ENCODE results near the gene LIMS2. TPM values are rescaled to one million over a fixed set of nuclear protein-coding genes. Genes with fewer than 3 reads are reported as not detected.

Gene LIMS2, protein sequence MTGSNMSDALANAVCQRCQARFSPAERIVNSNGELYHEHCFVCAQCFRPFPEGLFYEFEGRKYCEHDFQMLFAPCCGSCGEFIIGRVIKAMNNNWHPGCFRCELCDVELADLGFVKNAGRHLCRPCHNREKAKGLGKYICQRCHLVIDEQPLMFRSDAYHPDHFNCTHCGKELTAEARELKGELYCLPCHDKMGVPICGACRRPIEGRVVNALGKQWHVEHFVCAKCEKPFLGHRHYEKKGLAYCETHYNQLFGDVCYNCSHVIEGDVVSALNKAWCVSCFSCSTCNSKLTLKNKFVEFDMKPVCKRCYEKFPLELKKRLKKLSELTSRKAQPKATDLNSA
- 1 to 10 TPM; 2.4 to 4.8 TPM for total RNA-seq

DNA sequence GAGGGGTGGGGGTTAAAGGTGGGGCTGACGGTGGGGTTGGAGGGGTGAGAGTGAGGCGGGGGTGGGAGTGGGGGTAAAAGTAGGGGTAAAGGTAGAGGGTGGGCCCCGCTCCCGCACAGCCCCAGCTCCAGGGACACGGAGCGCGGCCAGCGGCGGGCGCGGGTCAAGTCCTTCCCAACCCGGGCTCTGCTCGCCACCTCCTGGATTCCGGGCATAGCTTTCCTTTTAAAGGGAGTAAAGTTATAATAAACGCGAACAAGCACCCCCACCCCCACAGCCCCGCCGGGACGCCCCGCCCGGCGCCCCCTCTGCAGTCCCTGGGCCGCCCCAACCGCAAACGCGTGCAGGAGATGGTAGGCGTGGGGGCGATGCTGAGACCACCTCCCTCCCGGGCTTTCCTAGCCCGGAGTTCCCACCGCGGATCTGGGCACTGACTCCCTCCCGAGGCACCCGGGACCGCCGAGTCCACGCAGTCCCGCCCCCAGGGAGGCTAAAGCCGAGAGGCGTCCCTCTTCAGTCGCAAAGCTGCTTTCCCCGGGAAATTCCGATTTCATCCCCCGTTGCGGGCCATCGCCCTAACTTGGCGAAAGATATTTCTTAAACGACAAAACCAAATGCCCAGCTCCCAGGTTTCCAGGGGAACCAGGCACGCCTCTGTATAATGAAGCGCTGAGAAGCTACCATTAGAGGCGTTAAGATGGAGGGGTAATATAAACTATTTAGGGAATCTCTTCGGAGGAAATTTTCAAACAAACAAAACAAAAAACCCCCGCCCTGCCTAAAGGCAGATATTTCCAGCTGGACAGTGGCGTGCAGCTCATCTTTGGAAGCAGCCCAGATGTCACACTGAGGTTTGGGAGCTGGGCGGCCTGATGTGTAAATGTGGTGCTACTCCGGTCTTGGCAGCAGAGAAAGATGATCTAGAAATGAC is at the start of gene LIMS2:
Gene LIMS2 (minus strand): TSS at position 200 of the 931 bp plus-strand sequence. CDS start 506 bp downstream, outside the sequence.
- Mint-ChIP-seq H3K4me3 (peak within 1 kb of the TSS; percentile 77), H3K27me3 (peaks cover 47% of the 10 kb centered on the region), H3K4me1 (no peaks in the 10 kb centered on the region), H3K9me3 (no peaks in the 10 kb centered on the region), H3K27ac (no peak within 1 kb of the TSS), H3K36me3 (ENCODE audit: low read depth) (no peaks in the 10 kb centered on the region)
- ATAC-seq (replicated peaks): no peak

DNA sequence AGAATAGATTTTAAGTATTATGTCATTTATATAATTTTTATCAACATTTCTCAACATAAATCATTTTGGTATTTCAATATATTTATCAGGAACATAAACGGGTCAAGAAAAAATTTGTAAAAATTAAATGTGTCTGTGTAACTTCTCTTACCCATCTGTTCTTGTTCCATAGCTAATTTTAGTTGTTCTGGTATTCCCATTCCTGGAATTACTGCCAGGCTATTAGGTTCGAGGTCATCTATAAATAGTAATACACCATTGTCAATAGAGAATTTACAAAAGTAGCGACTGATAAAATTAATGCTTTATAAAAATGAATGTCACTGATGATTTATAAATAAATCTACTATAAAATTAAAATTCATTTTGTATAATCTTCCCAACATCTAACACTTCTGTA is 47.5 kb upstream of the LIMS2 start:
- ATAC-seq (replicated peaks): no peak
- Mint-ChIP-seq H3K36me3 (ENCODE audit: low read depth) (peaks cover 90% of the 10 kb centered on the region), H3K4me3 (no peak overlapping the region), H3K27ac (no peak overlapping the region), H3K27me3 (no peaks in the 10 kb centered on the region), H3K9me3 (no peaks in the 10 kb centered on the region), H3K4me1 (peaks cover 13% of the 10 kb centered on the region)

DNA sequence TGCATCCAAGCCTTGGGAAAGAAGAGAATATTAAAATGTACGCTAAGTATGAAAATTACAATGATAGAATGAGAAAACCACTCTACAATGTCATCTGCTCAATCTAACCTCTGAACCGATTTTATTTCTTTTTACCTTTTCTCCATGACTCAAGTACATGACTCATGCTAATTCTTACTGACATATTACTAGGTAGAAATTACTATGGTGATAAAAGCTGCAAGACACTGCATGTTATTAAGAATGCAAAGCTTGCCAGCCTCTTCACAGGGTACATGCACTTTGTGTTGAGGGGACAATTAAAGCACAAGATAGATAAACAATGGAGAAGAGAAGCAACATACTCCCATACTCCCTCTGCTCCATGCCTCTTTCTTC is 46.6 kb upstream of the LIMS2 start:
- Mint-ChIP-seq H3K4me1 (peaks cover 13% of the 10 kb centered on the region), H3K36me3 (ENCODE audit: low read depth) (peaks cover 91% of the 10 kb centered on the region), H3K9me3 (no peaks in the 10 kb centered on the region), H3K27me3 (no peaks in the 10 kb centered on the region), H3K4me3 (no peak overlapping the region), H3K27ac (peak overlapping the region; percentile 74)
- ATAC-seq (replicated peaks): peak; percentile 19

DNA sequence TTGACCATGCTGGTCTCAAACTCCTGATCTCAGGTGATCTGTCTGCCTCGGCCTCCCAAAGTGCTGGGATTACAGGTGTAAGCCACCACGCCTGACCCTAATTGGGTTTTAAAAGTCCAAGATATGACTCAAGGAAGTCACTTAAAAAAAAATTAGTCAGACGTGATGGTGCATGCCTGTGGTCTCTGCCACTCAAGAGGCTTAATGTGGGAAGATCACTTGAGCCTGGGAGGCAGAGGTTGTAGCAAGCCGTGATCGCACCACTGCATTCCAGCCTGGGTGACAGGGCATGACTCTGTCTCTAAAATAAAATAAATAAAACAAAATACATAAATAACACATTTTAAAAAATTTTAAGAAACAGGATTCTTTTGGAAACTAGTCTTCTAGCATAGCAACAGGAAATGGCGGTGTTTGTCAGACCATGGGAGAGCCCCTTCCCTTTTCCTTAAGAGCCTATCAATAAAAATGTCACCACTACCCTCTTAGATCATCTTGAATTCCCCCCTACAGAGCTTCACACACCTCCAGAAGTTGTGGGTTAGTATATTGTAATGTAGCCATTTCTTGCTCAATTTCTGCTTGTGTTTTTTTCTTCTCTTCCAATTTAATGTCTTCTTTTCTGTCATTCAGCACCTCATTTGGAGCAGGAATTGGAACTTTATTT is 46.1 kb upstream of the LIMS2 start:
- ATAC-seq (replicated peaks): no peak
- peaks cover 9% of the 10 kb centered on the region for H3K4me1 Mint-ChIP-seq
- no peak overlapping the region for H3K4me3 Mint-ChIP-seq
- peak overlapping the region; percentile 74 for H3K27ac Mint-ChIP-seq
- no peaks in the 10 kb centered on the region for H3K9me3 Mint-ChIP-seq
- H3K27me3 Mint-ChIP-seq: no peaks in the 10 kb centered on the region
- peaks cover 91% of the 10 kb centered on the region for H3K36me3 Mint-ChIP-seq (ENCODE audit: low read depth)

DNA sequence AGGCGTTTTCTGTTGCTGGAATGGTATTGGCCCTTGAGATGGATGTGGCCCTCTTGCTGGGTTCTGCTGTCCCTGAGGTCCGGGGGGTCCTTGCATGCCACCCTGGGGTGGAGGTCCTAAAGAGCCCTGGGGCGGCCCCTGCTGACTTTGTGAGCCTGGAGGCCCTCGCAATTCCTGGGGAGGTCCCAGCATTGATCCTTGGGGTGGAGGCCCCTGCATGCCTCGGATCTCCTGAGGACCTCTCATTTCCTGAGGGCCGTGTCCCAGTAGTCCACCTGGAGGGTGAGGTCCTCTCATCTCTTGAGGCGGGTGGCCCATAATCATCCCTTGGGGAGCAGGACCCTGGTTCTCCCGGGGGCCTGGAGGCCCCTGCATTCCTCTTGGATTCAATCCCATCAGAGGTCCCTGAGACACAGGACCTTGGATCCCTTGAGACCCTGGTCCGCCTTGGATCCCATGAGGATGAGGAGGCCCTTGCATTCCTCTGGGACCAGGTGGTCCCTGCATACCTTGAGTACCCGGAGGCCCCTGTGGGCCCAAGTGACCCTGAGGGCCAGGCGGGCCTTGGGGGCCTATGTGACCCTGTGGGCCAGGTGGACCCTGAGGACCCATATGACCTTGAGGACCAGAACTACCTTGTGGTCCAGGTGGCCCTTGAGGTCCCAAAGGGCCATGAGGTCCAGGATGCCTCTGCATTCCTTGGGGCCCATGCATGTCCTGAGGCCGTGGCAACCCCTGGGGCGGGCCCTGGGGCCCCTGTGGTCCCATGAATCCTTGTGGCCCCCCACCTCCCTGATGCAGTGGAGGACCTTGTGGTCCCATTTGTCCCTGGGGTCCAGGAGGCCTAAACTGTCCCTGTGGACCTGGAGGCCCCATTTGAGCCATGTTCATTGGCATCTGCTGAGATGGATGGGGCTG is 44.2 kb upstream of the LIMS2 start:
- no peaks in the 10 kb centered on the region for H3K27me3 Mint-ChIP-seq
- no peaks in the 10 kb centered on the region for H3K9me3 Mint-ChIP-seq
- no peak overlapping the region for H3K4me3 Mint-ChIP-seq
- ATAC-seq (replicated peaks): no peak
- H3K36me3 Mint-ChIP-seq (ENCODE audit: low read depth): peaks cover 93% of the 10 kb centered on the region
- no peak overlapping the region for H3K27ac Mint-ChIP-seq
- H3K4me1 Mint-ChIP-seq: peaks cover 7% of the 10 kb centered on the region

DNA sequence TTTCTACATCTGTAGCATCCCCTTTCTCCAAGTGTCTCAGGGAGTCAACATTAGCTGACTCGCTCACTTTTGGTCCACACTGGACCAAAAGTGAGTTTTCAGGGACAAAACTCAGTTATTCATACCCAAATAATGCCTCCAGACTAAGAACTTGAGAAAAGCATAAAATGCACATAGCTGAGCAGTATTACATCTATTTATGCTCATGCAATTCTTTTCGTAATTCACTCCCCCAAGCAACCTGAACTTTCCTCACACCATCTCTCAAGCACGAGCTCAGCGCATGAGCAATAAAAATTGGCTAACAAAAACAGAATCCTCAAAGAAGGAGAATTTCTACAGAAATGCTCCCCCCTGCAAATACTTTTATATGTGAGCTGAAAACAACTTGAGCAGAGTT is 42.9 kb upstream of the LIMS2 start:
- peaks cover 7% of the 10 kb centered on the region for H3K4me1 Mint-ChIP-seq
- ATAC-seq (replicated peaks): no peak
- no peaks in the 10 kb centered on the region for H3K27me3 Mint-ChIP-seq
- peaks cover 97% of the 10 kb centered on the region for H3K36me3 Mint-ChIP-seq (ENCODE audit: low read depth)
- no peaks in the 10 kb centered on the region for H3K9me3 Mint-ChIP-seq
- H3K27ac Mint-ChIP-seq: peak overlapping the region; percentile 34
- no peak overlapping the region for H3K4me3 Mint-ChIP-seq

DNA sequence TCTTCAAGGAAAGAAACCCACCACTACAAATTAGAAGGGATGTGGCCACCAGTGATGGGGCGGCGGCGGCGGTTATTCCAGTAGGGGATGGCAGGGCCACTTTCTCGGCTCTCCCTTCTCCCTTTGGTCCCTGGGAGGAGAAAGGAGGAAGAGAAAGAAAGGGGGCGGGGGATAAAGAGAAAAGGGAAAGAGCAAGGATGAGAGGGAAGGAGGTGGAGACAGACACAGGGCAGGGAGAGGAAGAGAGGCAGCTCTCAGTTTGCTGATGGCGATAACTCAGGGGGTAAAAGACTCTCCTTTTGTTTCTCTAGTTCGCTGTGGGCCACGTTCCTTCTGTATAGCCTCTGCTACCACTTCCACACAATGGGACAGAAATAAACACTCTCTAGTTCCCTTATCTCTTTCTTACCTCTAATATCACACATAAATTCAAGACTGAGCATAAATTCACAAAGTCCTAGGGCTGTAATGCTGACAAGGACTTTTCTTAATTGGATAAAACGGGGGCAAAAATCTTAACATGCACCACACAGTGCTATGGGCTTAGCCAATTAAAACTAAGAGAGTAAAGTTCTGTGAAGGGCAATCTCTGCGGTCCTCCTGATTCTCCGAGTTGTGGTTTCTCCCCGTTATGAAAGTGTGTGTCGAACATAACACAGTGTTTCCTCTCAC is 40.6 kb upstream of the LIMS2 start:
- no peaks in the 10 kb centered on the region for H3K9me3 Mint-ChIP-seq
- H3K4me3 Mint-ChIP-seq: no peak overlapping the region
- H3K36me3 Mint-ChIP-seq (ENCODE audit: low read depth): peaks cover 92% of the 10 kb centered on the region
- no peak for ATAC-seq (replicated peaks)
- no peaks in the 10 kb centered on the region for H3K4me1 Mint-ChIP-seq
- peak overlapping the region; percentile 16 for H3K27ac Mint-ChIP-seq
- H3K27me3 Mint-ChIP-seq: no peaks in the 10 kb centered on the region

DNA sequence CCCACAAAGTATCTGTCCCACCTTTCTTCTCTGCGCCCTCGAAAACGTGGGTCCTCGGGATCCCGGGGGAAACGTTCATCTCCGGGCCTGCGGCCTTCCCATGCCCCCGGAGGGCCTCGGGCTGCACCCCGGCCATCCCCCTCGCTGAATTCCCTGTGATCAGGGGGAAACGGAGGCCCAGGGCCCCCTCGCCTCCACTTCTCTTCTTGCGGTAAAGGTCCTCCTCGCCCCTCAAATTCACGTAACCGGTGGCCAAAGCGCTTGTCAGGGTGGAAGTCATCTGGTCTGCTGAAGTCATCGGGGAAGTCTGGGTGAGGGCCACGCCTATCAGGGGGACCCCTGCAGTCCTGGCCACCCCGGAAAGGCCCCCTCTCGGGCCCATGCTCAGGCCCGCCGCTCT is 38.2 kb upstream of the LIMS2 start:
- Mint-ChIP-seq H3K9me3 (no peaks in the 10 kb centered on the region), H3K27ac (no peak overlapping the region), H3K4me1 (no peaks in the 10 kb centered on the region), H3K36me3 (ENCODE audit: low read depth) (peaks cover 94% of the 10 kb centered on the region), H3K4me3 (no peak overlapping the region), H3K27me3 (no peaks in the 10 kb centered on the region)
- ATAC-seq (replicated peaks): no peak

DNA sequence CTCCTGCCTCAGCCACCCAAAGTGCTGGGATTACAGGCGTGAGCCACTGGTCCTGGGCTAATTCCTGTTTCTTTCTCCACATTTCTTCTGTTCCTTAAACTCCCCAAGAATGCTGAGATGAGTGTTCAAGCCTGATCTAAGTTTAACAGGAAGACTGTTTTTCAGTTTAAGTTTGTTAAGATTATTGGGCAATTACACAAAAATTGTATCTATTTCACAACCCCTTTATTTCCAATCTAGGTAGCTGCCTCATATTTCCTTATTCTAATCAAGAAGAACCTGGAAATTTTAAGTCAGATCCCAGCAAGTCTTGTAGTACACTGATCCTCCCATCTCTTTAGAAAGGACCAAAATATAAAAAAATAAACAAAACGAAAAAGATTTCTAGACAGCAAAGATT is 37.7 kb upstream of the LIMS2 start:
- Mint-ChIP-seq H3K27me3 (no peaks in the 10 kb centered on the region), H3K27ac (peak overlapping the region; percentile 52), H3K4me1 (no peaks in the 10 kb centered on the region), H3K4me3 (no peak overlapping the region), H3K36me3 (ENCODE audit: low read depth) (peaks cover 94% of the 10 kb centered on the region), H3K9me3 (no peaks in the 10 kb centered on the region)
- no peak for ATAC-seq (replicated peaks)

DNA sequence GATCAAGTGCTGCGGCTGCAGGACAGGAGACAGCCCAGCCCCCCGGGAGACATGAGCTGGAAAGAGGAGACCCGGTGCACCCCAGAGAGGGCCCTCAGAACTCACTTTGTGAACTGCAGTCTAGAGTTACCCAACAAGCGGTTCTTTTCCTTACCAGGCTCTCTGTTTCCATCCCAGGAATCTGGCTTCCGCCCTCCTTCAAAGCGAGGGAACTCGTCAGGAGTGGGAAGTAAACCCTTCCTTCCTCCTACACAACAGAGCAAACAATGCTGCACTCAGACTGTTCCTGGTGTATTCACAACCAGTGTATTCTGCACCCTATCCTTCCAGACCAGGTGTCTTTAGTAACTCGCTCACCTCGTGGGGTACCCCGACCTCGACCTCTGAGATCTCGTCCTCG is 34.0 kb upstream of the LIMS2 start:
- Mint-ChIP-seq H3K9me3 (no peaks in the 10 kb centered on the region), H3K27me3 (no peaks in the 10 kb centered on the region), H3K27ac (no peak overlapping the region), H3K4me1 (peaks cover 5% of the 10 kb centered on the region), H3K4me3 (no peak overlapping the region), H3K36me3 (ENCODE audit: low read depth) (peaks cover 92% of the 10 kb centered on the region)
- no peak for ATAC-seq (replicated peaks)

DNA sequence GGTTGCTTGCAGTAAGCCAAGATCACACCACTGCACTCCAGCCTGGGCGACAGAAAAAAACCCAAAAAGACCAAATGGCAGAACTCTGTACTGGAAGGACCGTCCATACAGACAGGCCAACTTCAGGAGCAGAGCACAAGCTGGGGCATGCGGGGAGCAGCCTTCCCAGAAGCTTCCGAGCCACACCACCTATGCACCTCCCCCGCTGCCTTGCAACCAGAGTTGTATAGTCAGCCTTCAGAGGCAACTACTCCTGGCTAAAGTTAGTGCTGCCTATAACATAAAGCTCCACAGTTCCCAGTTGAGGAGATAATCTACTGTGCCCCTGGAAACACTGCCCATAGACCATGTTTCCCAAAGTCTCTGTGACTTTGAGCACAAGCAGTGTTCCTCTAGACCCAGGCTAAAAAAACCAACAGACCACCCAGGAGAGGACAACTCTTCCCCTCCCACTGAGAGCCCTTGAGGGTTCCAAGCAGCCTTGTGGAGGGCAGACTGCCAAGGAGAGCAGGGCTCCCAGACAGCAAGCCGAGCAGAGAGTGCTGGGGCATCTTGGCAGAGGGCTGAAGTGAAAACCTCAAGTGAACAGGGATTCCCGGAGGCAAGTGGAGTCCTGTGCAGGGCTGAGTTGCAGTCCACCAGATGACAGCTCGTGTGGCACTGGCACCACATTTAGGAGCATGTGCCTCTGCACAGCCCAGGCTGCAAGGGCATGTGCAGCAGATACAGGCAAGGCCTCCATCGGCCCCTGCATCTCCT is 32.7 kb upstream of the LIMS2 start:
- no peak for ATAC-seq (replicated peaks)
- H3K27ac Mint-ChIP-seq: no peak overlapping the region

DNA sequence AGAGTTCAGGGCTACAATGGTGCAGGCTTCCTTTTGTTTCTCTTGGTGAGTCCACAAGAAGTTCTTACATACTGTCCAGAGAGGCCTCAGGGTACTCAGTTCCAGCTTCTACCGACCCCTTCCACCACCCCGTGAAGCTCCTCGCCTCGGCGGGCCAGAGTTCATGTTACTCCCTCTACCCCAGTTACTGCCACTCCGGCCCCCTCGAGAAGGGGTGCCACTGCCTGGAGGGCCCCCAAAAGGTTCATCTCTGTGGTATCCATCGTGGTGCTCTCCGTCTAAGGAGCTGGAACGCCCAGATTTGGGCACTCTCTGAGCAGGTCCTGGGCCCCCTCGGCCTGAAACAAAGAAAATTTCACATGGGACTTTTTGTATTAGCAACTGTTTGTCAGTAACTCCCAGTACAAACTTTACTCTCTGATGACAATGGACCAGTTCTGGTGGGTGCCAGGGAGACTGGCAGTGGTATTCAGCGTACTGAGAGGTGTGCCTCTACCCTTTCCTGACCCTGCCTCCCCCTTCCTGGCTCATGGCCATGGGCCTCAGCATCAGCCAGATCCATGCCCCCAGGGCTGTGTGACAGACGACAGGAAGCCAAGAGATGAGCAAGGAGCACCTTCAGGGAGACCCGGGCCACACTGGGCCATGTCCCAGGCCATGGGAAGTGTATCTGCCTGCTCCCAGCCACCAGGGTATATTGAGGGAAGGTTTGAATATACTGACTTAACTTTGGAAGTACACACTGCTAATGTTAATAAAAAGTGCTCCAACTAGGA is 31.1 kb upstream of the LIMS2 start:
- H3K36me3 Mint-ChIP-seq (ENCODE audit: low read depth): peaks cover 91% of the 10 kb centered on the region
- peak overlapping the region; percentile 50 for H3K27ac Mint-ChIP-seq
- peaks cover 5% of the 10 kb centered on the region for H3K4me1 Mint-ChIP-seq
- no peaks in the 10 kb centered on the region for H3K9me3 Mint-ChIP-seq
- no peak for ATAC-seq (replicated peaks)
- no peaks in the 10 kb centered on the region for H3K27me3 Mint-ChIP-seq
- H3K4me3 Mint-ChIP-seq: no peak overlapping the region

More for the DNA sequence above, 32.7 kb upstream of the LIMS2 start:
- Mint-ChIP-seq H3K4me1 (peaks cover 5% of the 10 kb centered on the region), H3K36me3 (ENCODE audit: low read depth) (peaks cover 91% of the 10 kb centered on the region), H3K27me3 (no peaks in the 10 kb centered on the region), H3K4me3 (no peak overlapping the region), H3K9me3 (no peaks in the 10 kb centered on the region)
